ENCODE data around the gene KCNS3.

GRCh38 chr2:17981936-17982335 lies 103.5 kb downstream of the KCNS3 start:
- TF ChIP-seq, protein P1, sequence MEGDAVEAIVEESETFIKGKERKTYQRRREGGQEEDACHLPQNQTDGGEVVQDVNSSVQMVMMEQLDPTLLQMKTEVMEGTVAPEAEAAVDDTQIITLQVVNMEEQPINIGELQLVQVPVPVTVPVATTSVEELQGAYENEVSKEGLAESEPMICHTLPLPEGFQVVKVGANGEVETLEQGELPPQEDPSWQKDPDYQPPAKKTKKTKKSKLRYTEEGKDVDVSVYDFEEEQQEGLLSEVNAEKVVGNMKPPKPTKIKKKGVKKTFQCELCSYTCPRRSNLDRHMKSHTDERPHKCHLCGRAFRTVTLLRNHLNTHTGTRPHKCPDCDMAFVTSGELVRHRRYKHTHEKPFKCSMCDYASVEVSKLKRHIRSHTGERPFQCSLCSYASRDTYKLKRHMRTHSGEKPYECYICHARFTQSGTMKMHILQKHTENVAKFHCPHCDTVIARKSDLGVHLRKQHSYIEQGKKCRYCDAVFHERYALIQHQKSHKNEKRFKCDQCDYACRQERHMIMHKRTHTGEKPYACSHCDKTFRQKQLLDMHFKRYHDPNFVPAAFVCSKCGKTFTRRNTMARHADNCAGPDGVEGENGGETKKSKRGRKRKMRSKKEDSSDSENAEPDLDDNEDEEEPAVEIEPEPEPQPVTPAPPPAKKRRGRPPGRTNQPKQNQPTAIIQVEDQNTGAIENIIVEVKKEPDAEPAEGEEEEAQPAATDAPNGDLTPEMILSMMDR (IDR thresholded peaks at IDR 0.05; ENCODE audit: low read length): no peak
- TF ChIP-seq EZH2 (IDR thresholded peaks at IDR 0.05; ENCODE audit: borderline replicate concordance, low read length): no peak
